GM12864 (cell line): ENCODE measurements around the gene WDR45B.
"Not testable (repeated sequence)": the region's sequence is repeated elsewhere in the genome, so short reads cannot be mapped to it uniquely, and the experiment has no call there.

Source experiments
- DNase-seq: peaks from one replicate; pipeline ENCODE4 v3.0.0-alpha.2; 2011; ENCODE audit warnings: low read depth
- H3K4me3 ChIP-seq: 2 replicates; pipeline ENCODE4 v1.5.1; 2011; ENCODE audit warnings: mild to moderate bottlenecking, low read depth, low read length, control low read depth
- CTCF ChIP-seq: IDR thresholded peaks from 2 replicates; pipeline ENCODE4 v1.5.1; 2011; ENCODE audit warnings: low read depth, mild to moderate bottlenecking, moderate library complexity, low read length, control low read depth, inconsistent platforms; ENCODE audit errors: missing control alignments

The WDR45B gene

DNA sequence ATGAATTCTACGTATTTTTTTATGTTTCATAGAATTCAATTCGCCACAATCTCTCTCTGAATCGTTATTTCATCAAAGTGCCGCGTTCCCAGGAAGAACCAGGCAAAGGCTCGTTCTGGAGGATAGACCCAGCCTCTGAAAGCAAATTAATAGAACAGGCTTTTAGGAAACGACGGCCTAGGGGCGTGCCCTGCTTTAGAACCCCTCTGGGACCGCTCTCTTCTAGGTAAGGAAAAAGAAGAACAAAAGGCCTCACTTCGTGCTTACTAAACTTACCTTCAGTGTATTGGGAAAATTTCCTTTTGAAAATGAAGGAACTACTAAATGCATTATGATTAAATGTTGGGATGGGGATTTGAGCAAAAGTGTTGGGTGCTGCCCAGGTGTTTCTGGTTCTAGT lies 65.5 kb downstream of the WDR45B start:
- H3K4me3 ChIP-seq = no peak overlapping the region
- no peak for TF ChIP-seq CTCF
- no peak for DNase-seq

- no peak for DNase-seq
- TF ChIP-seq CTCF = no peak
- H3K4me3 ChIP-seq = no peak overlapping the region
These were observed 66.0 kb downstream of the WDR45B start for GRCh38 chr17:82582213-82582612.

DNA sequence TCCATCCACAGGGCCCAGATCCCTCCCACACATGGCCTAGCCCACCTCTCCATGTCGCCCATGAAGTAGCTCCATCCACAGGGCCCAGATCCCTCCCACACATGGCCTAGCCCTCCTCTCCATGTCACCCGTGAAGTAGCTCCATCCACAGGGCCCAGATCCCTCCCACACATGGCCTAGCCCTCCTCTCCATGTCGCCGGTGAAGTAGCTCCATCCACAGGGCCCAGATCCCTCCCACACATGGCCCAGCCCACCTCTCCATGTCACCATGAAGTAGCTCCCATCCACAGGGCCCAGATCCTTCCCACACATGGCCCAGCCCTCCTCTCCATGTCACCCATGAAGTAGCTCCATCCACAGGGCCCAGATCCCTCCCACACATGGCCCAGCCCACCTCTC lies 68.3 kb downstream of the WDR45B start:
- H3K4me3 ChIP-seq, DNase-seq: not testable (repeated sequence)

DNA sequence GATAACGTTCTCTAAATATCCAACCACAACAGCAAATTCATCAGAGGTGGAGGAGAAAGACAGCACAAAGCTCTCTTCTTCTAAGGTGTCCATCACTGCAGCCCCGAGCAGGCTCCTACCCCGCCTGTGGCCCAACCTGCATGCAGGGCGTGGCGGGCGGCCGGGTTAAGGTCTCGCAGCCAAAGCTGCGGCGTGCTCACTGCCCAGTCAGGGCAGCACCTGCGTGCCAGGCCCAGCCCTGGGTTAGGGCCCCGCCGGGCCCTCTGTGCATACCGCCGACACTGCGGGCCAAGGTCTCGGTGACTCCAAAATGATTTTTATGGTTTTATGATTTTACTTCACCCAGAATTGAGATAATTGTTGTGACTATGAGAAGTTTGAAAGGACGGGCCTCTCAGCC lies 70.9 kb downstream of the WDR45B start:
- no peak for TF ChIP-seq CTCF
- DNase-seq = no peak
- H3K4me3 ChIP-seq = no peak overlapping the region

GRCh38 chr17:82575581-82576221 lies 72.5 kb downstream of the WDR45B start:
- not testable (repeated sequence) for H3K4me3 ChIP-seq, DNase-seq

GRCh38 chr17:82574041-82574440 lies 74.2 kb downstream of the WDR45B start:
- no peak overlapping the region for H3K4me3 ChIP-seq
- no peak for TF ChIP-seq CTCF
- DNase-seq = no peak

- DNase-seq = no peak
- H3K4me3 ChIP-seq = no peak overlapping the region
- no peak for TF ChIP-seq CTCF
These were observed 76.4 kb downstream of the WDR45B start for GRCh38 chr17:82571855-82572254.

DNA sequence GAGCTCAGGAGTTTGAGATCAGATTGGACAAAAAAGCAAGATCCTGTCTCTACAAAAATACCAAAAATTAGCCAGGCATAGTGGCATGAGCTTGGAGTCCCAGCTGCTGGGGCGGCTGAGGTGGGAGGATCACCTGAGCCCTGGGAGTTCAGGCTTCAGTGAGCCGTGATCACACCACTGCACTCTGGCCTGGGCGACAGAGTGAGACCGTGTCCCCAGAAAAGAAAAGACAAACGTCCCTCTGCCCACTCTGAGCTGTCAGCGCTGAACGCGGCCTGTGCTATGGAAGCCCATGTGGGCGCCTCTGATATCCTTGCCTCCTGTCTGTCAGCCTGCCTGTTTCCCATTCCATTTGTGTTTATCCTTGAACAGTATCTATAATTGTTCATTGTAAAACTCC lies 78.0 kb downstream of the WDR45B start:
- no peak overlapping the region for H3K4me3 ChIP-seq
- TF ChIP-seq CTCF = no peak
- no peak for DNase-seq
